Activated CD4-positive, alpha-beta T cell treated with anti-CD3 and anti-CD28 coated beads, Interleukin-2, Interleukin-6, amounts not matched to agents 100 ng/mL and 50 ng/mL, durations not matched to agents 16 hours and 8 hours (primary cell): ENCODE measurements around the gene DNAJA4.
A peak's percentile ranks its signal among the peaks of the same experiment; 100 is the strongest.
"Not testable (repeated sequence)": the region's sequence is repeated elsewhere in the genome, so short reads cannot be mapped to it uniquely, and the experiment has no call there.

Experiments
- DNase-seq: peaks from one replicate; pipeline ENCODE4 v3.0.0-alpha.2; 2020

DNAJA4 gene

DNA sequence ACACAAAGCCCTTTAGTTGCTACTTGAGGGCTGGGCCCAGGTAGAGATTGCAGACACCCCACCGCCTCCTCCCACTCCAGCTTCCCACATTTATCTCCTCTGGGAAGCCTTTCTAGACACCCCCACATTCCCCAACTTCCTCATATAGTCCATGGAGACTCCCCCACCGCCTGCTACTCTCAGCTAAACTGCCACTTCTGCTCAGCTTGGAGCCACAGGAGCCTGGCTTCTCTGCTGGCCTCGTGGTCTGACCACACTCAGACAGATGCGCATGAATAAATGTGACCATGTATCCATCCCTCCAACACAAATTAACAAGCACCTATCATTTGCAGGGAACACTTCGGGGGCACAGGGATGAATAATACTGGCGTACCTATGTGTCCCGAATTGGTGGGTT is 19.5 kb upstream of the DNAJA4 start:
- DNase-seq = no peak

DNA sequence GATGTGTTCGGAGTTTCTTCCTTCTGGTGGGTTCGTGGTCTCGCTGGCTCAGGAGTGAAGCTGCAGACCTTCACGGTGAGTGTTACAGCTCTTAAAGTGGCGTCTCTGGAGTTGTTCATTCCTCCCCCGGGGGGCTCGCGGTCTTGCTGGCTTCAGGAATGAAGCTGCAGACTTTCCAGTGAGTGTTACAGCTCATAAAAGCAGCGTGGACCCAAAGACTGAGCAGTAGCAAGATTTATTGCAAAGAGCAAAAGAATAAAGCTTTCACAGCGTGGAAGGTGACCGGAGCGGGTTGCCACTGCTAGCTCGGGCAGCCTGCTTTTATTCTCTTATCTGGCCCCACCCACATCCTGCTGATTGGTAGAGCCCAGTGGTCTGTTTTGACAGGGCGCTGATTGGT is 19.0 kb upstream of the DNAJA4 start:
- not testable (repeated sequence) for DNase-seq

DNA sequence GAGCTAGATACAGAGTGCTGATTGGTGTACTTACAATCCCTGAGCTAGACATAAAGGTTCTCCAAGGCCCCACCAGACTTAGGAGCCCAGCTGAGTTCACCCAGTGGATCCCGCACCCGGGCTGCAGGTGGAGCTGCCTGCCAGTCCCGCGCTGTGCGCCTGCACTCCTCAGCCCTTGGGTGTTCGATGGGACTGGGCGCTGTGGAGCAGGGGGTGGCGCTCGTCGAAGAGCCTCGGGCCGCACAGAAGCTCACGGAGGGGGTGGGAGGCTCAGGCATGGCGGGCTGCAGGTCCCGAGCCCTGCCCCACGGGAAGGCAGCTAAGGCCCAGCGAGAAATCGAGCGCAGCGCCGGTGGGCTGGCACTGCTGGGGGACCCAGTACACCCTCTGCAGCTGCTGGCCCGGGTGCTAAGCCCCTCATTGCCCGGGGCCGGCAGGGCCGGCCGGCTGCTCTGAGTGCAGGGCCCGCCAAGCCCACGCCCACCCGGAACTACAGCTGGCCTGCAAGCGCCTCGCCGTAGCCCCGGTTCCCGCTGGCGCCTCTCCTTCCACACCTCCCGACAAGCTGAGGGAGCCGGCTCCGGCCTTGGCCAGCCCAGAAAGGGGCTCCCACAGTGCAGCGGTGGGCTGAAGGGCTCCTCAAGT is 18.3 kb upstream of the DNAJA4 start:
- not testable (repeated sequence) for DNase-seq

DNA sequence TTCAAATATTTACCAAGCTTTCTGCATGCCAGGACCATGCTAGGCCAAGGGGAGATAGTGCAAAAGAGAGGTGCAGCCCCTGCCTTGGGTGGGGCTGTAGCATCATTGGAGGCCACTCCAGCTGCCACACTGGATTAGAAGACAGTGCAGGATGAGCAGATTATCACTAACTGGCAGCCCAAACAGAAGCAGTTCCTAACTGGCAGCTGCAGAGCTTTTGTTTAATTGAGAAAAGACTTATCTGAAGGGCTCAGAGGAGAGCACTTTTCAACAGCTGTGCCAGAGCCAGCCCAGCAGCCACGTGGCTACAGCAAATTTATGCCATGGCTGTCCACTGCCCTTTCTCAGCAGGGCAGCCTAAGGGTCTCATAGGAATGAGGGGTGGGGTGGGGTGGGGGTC is 16.5 kb upstream of the DNAJA4 start:
- no peak for DNase-seq

- no peak for DNase-seq
Measured at GRCh38 chr15:78249131-78249530, 15.2 kb upstream of the DNAJA4 start.

GRCh38 chr15:78251136-78251535 is 13.2 kb upstream of the DNAJA4 start:
- no peak for DNase-seq

GRCh38 chr15:78255421-78256043 is 8.8 kb upstream of the DNAJA4 start:
- DNase-seq = no peak

GRCh38 chr15:78256044-78256437 is 8.3 kb upstream of the DNAJA4 start:
- no peak for DNase-seq

DNA sequence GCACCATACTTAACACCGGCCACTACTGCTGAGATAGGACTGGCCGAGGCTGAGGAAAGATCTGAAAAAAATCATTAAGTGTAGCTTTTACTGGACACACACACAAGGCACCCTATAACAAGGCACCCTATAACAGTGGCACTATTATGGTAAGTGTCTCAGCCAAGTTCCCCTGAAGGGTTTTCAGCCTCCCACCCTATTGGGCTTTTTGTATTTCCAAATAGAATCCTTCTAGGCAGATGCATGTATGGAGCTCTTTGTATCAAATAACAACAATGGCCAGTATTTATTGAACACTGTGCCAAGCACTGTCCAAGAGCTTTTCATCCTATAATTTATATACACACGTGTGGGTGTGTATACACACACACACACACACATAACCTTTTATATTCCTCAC is 6.7 kb upstream of the DNAJA4 start:
- no peak for DNase-seq

DNA sequence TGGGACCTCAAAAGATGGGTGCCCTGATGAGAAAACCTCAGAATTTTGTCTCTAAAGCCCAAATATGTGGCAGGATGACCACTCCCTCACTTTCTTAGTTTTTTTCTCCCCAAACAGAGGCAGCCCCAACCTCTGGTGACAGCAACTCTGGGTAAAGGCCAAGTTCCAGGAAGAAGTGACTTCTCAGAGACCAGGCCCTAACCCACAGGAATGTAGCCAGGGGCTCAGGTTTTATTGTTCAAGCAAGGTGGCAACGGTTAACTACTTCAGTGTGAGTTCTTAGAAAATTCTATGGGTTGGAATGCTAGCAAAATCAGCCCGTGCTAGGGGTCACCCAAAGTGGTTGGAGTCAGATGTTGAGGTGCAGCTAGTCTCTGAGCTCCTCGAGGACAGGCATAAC is 5.1 kb upstream of the DNAJA4 start:
- DNase-seq = no peak

GRCh38 chr15:78260489-78260888 is 3.9 kb upstream of the DNAJA4 start:
- DNase-seq = no peak

GRCh38 chr15:78261062-78261461 is 3.3 kb upstream of the DNAJA4 start:
- DNase-seq = no peak

GRCh38 chr15:78263351-78263781 is 996 bp upstream of the DNAJA4 start:
- no peak for DNase-seq

DNA sequence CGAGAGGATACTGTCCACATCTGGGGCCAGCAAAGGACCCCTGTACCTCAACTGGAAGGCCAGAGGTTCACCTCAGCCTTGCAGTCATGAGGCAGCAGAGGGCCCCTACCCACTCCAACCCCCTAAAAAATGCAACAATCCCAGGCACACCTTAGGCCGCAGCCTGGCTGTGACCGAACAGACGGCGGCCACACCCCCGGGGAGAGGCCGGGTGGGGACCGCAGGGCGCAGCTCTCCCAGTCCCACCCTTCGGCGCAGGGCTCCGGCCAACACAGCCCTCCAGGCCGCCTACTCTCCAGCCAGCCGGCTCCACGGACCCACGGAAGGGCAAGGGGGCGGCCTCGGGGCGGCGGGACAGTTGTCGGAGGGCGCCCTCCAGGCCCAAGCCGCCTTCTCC is 457 bp upstream of the DNAJA4 start:
- DNase-seq = no peak

DNA sequence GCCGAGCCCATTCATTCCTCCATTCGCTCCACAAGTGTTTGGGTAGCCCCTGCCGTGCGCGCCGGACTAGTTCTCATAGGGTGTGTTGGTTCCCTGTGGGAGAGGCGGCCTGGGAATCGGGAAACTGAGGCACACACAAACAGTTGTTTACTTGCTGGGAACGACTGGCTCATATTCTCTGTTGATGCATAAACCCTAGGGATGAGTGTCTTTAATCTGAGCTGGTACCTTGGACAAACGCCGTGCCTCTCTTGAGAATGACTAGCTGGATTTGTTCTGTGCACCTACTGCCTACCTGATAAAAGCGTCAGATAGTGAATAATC is 737 bp downstream of the DNAJA4 start:
- DNase-seq = no peak

- DNase-seq = peak; percentile 38
Measured at GRCh38 chr15:78265752-78266224, 1.4 kb downstream of the DNAJA4 start.

- no peak for DNase-seq
Measured at GRCh38 chr15:78266229-78266628, 1.9 kb downstream of the DNAJA4 start.

- no peak for DNase-seq
Measured at GRCh38 chr15:78266806-78267205, 2.4 kb downstream of the DNAJA4 start.

DNA sequence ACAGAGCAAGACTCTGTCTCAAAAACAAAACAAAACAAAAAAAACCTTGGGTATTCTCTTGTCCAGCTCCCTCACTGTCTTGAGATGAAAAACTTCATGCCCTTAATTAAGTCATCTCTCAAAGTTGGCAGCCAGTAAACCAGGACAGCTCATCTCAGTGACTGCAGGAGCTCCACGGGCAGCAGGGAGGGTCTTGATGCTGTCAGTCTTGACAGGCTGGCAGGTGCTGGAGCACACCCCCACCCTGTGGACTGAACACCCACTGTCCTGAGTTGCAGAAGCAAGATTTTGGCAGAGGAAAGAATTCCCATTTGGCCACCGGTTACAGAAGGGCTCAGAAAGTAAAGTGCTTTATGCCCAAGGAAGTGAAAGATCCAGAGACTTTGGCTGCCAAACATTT is 8.0 kb downstream of the DNAJA4 start:
- DNase-seq = no peak

GRCh38 chr15:78272776-78273175 is 8.4 kb downstream of the DNAJA4 start:
- DNase-seq = no peak

- no peak for DNase-seq
Measured at GRCh38 chr15:78274994-78275393, 10.6 kb downstream of the DNAJA4 start.

- no peak for DNase-seq
Measured at GRCh38 chr15:78276064-78276943, 11.9 kb downstream of the DNAJA4 start.

GRCh38 chr15:78280319-78281072 is 16.1 kb downstream of the DNAJA4 start:
- no peak for DNase-seq
